ENCODE results near the gene CD80. TPM values are rescaled to one million over a fixed set of nuclear protein-coding genes. Genes with fewer than 3 reads are reported as not detected.
"Not testable (repeated sequence)": the region's sequence is repeated elsewhere in the genome, so short reads cannot be mapped to it uniquely, and the experiment has no call there.

CD80 gene
- total RNA-seq, 1 experiment from 2014 or later = not detected

GRCh38 chr3:119585208-119585607, 25.8 kb upstream of the CD80 start:
- DNase-seq (ENCODE audit: low read depth) = no peak

DNA sequence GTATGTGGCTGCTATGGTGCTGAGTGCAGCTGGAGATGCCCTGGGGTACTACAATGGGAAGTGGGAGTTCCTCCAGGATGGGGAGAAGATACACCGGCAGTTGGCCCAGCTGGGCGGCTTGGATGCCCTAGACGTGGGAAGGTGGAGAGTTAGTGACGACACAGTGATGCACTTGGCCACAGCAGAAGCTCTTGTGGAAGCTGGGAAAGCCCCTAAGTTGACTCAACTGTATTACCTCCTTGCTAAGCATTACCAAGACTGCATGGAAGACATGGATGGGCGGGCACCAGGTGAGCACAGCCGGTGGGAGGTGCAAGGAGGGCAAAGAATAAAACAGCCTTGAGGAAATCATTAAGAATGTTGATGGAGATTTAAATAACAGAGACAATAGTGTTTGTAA, 22.8 kb upstream of the CD80 start:
- peak; percentile 39 for DNase-seq (ENCODE audit: low read depth)

DNA sequence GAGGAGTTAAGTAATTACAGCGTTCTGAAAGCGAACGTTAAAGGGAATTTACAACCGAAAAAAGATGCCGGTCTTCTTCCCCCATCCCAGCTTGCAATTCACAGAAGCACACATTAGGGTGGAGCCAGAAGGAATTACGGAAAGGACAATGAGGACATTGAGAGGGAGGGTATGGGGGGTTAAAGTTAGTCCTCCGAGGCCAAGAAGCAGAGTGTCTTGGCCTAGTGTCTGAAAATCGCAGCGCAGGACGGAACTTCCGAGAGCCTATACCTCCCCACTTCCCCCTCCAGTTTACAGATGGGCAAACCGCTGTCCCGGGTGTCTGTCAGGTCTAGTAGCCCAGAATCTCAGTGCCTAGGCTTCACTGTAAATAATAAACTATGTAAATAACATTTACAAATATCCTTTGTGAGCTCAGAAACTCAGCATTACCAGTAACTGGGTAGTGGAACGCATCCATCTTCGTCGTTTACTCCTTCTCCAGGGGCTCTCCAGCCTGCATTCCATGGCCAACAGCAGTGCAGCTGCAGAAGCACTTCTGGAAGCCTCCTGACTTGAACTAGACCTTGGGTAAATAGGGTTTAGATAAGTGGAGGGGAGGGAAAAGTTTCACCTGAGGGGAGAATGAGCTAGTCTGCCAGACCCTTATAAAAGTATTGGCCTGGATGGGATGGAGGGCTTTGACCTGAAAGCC, 20.8 kb upstream of the CD80 start:
- no peak for DNase-seq (ENCODE audit: low read depth)

DNA sequence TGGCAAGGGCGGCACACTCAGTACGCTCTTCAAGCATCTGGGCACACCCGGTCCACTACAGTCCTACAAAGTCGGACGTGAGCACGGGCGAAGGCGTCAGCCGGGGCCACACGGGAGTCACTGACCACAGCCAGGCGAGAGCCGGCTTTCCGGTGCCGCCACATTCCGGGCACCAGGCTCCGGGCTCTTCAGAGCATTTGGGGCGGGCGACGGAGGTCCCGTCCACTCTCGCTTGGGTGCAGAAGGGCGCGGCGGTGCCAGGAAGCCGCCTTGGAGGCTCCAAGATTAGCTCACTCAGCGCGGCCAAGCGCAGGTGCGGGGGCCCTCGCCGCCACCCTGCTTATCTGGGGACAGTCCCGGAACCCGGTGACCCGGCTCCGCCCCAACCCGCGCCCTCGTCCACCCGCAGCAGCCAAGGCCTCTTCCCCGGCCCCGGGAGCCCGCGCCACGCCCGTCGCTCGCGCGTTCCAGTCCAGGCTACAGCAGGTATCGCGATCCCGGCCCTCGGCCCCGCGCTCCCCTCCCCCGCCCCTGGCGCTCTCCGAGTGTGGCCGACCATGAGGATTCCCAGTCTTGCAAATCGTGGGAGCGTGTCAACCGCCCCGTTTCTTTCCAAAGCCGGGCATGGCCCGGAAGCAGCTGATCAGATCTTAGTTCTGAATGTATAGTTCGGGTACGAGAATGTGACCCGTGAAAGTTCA, 20.1 kb upstream of the CD80 start, which contains the start of gene ADPRH:
ADPRH (plus strand) TSS at position 127 of the 701 bp plus-strand sequence. CDS start 2,678 bp downstream, outside the sequence.
- DNase-seq (ENCODE audit: low read depth) = no peak

GRCh38 chr3:119575507-119575906, 16.1 kb upstream of the CD80 start:
- no peak for DNase-seq (ENCODE audit: low read depth)

- no peak for DNase-seq (ENCODE audit: low read depth)
Measured at GRCh38 chr3:119571688-119572087, 12.3 kb upstream of the CD80 start.

DNA sequence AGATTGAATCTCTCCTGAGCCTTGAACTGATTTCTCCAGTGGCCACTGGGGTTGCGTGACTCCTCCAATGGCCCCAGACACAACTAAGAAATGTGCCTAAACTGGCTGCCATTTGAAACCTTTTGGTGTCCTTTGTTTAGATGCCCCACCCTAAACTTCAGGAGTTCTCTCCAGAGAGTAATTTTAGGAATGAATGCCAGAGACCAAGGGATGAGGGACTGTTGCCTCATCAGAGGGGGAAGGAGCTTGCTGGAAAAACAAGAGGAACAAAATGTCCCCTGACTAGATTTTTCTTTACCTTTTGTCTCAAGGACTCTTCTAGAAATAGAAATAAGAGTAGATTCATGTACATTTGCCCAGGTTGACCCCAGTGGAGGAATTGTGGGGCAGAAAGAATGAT, 11.8 kb upstream of the CD80 start:
- no peak for DNase-seq (ENCODE audit: low read depth)

DNA sequence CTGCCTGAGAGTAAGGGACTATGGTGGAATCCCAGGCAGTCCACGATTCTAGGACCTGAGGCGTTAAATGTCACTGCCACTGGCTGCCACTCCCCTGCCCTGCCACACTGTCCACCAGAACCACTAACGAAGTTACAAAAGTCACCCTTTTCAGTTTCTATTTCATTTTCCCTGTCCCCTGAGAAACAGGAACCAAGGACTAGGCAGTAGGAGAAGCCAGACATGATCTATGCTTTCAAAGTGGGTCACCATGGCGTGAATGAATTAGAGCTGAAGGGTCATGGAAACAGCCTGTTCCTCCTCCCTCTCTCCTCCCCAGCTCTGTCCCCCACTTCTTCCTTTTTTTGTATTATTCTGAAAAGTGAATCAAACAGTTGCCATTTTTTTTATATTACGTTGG, 10.8 kb upstream of the CD80 start:
- no peak for DNase-seq (ENCODE audit: low read depth)

DNA sequence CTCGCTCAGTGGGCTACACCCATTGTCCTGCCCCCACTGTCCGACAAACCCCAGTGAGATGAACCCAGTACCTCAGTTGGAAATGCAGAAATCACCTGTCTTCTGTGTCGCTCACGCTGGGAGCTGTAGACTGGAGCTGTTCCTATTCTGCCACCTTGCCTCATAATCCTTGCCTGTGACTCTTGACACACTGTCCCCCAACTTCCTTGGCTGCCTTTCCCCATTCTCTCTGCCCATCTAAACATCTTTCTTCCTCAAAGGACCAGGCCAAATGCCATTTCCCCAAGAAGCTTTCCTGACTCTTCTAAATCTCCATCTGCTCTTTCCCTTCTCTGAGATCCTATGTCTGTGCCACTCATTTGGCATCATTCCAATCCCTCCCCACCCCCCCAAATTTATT, 9.7 kb upstream of the CD80 start:
- no peak for DNase-seq (ENCODE audit: low read depth)

GRCh38 chr3:119563334-119563733, 3.9 kb upstream of the CD80 start:
- not testable (repeated sequence) for DNase-seq (ENCODE audit: low read depth)

DNA sequence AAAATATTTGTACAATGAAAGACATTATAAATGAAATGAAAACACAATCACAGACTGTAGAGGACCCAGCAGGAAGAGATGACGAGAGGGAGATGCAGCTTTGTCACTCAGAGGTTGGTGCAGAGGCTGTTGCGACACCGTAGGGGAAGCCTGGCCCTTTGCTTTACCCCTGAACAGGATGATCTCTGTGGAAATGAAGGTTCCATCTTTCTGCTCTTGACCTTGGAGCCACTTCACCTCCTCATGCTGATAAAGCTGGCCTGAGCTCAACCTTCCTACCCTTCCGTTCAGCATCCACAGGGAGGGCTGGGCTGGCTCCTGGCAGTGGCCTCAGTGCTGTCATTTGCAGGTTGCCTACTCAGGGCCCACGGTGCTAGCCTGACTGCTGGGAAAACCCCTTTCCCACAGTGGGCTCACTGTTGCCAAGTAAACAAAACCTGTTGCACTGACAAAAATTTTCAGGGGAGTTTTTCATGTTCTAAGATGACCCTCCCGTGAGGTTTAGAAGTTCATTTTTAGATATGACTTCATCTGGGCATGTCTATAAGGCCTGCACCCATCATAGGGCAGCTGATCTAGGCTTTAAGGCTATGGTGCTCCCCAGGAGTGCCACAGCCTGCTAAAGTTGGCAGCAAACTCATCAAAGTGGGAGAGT, 3.0 kb upstream of the CD80 start:
- DNase-seq (ENCODE audit: low read depth) = no peak

DNA sequence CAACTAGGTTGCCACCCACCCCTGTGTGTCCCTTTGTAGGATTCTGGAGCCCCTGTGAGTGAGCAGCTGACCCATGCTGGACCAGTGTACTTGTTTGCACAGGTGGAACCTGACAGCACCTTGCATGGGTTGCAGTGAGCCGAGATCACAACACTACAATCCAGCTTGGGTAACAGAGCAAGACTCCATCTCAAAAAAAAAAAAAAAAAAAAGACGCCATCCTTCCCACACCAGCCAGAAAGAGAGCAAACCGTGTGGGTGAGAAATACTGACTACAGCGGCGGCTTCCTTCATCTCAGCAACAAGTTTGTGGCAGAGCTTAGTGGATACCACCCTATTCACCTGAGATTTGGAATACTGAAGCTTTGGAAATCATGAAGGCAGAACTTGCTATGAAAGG, 746 bp upstream of the CD80 start:
- no peak for DNase-seq (ENCODE audit: low read depth)

DNA sequence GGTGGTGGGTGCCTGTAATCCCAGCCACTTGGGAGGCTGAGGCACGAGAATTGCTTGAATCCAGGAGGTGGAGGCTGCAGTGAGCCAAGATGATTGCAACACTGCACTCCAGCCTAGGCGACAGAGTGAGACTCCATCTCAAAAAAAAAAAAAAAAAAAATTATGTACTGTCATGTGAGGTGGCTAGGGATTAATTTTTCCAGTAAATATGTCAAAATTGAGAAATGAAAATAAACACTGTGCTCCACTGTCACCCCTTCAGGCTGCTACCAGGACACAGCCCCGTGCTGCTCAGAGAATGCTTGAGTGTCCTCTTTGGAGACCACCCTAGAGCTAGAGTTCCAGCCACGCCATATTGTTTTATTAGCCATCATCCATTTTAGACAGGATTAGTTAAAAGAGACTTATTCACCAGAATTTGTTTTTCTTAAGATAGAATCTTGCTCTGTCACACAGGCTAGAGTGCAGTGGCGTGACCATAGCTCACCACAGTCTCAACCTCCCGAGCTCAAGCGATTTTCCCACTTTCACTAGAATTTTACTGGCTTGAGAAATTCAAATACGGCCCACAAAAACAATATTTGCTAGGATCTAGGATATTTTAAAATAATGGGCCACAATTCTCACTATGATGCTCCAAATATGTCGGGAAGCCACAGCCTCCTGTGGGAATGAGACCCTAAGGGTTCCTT, 642 bp downstream of the CD80 start:
- DNase-seq (ENCODE audit: low read depth) = no peak

- DNase-seq (ENCODE audit: low read depth) = no peak
Measured at GRCh38 chr3:119557877-119558269, 1.5 kb downstream of the CD80 start.

DNA sequence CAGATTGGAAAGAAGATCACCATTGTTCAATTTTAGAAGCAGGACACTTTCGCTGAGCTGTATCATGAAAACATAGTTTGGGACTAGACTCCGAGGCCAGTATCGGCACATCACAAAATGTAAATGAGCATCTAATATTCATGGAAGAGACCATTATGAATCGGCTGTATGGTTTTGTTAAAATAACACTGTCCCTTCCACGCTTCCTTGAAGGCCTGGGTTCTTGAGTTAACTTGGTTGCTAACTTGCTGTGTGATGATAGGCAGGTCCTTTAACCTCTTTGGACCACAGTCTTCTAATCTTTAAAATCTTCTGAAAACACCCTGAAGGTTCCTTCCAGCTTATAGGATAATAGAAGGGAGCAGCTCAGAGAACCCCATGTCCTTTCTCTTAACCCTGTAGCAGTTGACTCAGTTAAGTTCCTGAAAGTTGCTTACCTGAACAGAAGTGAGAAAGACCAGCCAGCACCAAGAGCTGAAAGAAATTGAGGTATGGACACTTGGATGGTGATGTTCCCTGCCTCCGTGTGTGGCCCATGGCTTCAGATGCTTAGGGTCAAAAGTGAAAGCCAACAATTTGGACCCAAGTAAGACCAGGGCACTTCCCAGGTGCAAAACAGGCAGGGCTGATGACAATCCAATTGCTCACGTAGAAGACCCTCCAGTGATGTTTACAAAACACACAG, 2.1 kb downstream of the CD80 start:
- no peak for DNase-seq (ENCODE audit: low read depth)

DNA sequence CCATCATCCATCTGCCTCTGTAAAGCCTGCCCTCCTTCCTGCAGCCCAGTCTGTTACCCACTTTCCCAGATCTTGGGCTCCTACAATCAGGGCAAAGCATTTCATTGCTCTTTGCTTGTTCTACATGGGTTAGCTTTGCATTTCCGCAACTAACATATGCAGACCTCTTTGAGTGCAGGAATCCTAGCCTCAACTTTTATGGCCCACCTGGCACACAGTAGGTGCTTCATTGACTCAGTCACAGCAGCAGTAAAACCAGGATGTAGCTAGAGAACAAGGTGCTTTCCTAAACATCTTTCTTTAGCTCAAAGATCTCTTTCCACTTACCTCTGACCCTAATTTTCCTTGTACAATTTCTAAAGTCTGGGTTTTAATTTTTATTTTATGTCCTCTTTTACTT, 3.5 kb downstream of the CD80 start:
- DNase-seq (ENCODE audit: low read depth) = no peak

DNA sequence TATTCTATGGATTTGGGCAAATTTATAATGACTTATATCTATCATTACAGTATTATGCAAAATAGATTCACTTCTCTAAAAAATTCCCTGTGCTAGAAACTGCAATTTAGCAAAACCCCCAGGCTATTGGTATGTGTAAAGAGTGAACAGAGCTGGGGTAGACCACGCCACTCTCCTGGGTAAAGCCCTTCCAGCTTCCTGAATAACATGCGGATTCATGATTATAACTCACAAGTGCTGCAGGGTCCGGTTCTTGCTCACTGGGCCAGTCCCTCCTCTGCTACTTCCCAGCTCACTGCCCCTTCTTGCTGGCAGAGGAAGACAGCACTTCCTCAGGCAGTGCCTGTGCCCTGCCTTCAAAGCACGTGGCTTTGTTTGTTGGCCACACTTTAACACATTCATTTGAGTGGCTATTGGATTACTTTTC, 4.1 kb downstream of the CD80 start:
- DNase-seq (ENCODE audit: low read depth) = no peak

DNA sequence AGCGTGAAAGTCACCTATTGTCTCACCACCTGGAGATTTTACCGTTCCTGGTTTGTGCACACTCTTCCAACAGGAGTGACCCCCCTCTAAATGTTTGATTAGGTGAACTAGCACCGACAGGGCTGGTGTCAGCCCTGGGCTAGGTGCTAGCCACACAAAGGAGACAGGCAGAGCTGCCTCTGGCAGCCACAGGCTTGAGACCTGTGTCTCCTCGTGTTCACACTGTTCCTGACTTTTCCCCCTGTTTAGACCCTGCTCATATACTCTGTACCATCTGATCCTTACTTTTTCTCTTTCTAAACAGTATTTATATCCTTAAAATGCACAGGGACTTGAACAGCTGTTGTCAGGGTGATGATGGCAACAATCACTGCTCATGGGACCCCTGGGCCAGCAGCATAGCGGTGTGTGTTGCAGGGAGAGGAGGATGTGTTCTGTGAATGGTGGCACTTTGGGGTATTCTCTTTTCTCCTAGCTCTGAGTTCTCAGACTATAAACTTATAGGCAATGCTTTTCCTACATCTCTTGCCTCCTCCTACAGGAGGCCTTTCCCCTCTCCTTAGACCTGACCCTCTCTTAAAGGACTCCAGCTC, 5.5 kb downstream of the CD80 start:
- DNase-seq (ENCODE audit: low read depth) = no peak

GRCh38 chr3:119552928-119553327, 6.5 kb downstream of the CD80 start:
- DNase-seq (ENCODE audit: low read depth) = not testable (repeated sequence)

DNA sequence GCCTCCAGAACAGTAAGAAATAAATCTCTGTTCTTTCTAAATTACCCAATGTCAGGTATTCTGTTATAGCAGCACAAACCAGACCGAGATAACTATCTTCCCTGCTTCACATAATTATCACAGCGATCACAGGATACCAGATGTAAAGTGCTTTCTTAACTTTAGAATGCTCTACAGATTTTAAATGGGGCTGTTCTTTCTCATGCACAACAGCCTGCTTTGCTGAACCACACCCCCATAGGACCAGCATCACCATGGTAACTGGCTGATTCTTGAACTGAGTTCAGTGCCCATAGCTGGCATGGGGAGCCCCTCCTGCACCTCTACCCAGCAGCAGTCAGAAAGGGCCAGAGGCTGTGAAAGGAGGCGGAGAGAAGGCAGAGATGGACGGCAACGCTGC, 7.8 kb downstream of the CD80 start:
- no peak for DNase-seq (ENCODE audit: low read depth)

Measured in HT1080 (cell line).